ENCODE results near the gene GTF3C2.
"Not testable (repeated sequence)": the region's sequence is repeated elsewhere in the genome, so short reads cannot be mapped to it uniquely, and the experiment has no call there.

The GTF3C2 gene

DNA sequence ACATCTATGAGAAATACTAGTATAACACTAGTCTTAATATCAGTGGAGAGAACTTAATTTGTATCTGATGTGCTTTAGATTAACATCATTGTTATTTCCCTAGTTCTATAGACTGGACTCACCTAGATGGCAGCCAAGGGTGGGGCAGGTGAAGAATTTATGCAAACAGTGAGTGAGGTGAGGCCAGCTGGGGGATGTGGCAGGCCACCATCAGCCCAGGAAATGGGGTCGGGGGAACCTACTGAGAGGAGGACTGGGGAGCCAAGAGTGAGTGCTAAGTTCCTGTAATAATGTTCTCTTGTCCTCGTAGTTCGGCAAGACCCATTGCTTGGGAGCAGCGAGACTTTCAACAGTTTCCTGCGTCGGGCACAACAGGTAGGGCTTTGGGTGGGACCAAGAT lies 16.4 kb upstream of the GTF3C2 start:
- DNase-seq, result no peak

- peak; percentile 36 for DNase-seq
Measured at GRCh38 chr2:27370816-27371620, 14.5 kb upstream of the GTF3C2 start.

DNA sequence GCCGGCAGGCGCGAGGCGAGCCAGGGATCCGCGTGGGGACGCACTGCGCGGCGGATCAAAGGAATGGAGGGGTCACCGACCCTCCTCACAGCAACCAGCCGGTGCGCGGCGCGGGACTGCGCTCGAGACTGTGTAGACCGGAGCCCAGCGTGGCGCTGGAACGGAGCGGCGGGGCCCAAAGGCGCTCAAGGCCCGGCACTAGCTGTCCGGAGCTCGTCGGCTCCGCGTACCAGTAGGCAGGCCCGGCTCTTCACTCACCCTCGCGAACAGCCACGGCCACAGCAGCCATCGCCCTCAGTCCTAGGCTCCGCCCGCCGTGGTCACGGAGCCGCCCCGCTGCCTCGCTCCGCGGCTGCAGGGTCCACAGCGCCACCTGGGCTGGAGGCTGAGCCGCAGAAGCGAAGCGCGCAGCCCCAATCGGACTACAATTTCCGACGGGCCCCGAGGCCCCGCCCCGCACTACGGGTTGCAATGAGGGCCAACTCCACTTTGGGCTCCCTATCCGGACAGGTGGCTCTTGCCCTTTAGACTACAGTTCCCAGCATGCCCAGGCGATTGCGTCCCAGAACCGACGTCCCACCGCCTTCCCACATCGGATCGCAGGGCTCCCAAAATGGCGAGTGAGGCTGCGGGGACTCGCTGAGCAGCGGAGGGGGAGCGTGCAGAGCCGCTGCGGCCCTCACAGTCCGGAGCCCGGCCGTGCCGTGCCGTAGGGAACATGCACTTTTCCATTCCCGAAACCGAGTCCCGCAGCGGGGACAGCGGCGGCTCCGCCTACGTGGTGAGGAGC lies 13.7 kb upstream of the GTF3C2 start, which contains the start of the genes EIF2B4 and SNX17:
EIF2B4 (minus strand) TSS at position 313 of the 790 bp plus-strand sequence; CDS start at position 289, 24 bp downstream.
SNX17 (plus strand) TSS at position 591 of the 790 bp plus-strand sequence; CDS start at position 719, 128 bp downstream.
- peak; percentile 100 for DNase-seq

DNA sequence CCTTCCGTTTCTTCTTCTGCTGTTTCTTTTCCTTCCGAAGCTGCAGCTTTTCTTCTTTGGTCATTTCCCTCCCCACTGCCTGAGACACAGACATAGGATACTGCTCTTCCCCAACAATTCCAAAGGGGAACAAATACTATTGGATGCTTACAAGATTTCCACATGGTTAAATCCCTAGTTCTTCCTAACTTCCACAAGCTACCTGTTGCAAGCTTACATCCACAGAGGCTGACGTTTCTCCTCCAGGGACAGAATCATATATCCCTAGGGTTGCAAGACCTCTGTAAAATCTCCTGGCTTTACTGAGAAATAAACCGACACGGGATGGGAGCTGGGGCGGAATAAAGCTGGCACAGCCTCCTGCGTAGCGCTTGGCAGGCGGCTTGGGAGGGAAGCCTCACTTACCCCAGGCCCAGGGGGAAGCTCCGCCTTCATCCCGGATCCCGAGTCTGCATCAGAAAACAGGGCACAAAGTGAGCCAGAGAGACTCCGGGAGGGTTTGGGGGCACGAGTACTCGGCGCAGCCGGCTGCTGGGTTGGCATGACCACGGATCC lies 13.0 kb upstream of the GTF3C2 start:
- DNase-seq, result no peak

GRCh38 chr2:27363933-27364332 lies 7.4 kb upstream of the GTF3C2 start:
- no peak for DNase-seq

DNA sequence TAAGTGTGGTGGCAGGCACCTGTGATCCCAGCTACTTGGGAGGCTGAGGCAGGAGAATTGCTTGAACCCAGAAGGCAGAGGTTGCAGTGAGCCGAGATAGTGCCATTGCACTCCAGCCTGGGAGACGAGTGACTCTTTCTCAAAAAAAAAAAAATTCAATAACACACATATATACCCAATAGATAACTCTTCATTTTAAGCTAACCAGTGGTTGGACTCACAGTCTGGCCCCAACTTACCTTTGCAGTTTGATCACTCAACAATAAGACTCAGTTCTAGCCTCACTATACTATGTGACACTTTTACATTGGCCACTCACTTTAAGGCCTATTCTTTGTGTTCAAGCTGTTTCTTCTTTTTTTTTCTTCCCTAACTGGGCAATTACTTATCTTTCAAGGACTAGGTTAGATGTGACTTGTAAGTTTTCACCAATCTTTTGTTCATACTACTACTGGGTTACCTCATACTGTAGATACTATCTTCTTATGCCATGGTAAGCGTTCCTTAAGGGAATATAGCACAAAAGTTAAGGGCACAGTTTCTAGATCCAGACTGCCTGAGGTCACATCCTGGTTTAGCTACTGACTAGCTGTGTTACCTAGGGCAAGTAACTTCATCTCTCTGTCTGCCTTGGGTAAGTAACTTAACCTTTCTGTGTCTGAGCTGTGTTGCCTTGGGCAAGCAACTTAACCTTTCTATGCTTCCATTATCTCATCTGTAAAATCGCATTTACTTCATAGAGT lies 6.3 kb upstream of the GTF3C2 start:
- no peak for DNase-seq

GRCh38 chr2:27356056-27356381 lies 545 bp downstream of the GTF3C2 start:
- DNase-seq, result no peak

GRCh38 chr2:27354597-27354927 lies 2.0 kb downstream of the GTF3C2 start:
- DNase-seq, result no peak

DNA sequence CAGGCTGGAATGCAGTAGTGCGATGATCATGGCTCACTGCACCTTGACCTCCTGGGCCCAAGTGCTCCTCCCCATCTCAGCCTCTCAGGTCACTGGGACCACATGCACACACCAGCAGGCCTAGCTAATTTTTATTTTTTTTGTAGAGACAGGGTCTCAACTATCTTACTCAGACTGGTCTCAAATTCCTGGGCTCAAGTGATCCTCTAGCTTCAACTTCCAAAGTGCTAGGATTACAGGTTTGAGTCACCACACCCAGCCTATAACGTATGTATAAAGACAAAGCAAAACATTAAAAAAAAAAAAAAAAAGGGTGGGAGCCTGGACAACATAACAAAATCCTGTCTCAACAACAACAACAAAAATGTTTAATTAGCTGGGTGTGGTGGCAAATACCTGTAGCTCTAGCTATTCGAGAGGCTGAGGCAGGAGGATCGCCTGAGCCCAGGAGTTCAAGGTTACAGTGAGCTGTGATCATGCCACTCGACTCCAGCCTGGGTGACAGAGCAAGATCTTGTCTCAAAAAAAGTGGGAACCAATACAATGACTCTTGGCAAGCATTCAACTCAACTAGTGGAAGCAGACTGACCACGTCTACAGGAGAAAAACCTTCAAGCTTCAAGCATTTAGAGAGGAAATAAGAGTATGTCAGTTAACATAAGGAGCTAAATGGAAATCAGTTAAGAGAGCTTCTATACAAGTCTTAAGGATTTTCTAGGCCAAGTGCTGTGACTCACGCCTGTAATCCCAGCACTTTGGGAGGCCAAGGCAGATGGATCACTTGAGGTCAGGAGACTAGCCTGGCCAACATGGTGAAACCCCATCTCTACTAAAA lies 2.6 kb downstream of the GTF3C2 start:
- DNase-seq, result no peak

- DNase-seq, result not testable (repeated sequence)
Measured at GRCh38 chr2:27353386-27353761, 3.2 kb downstream of the GTF3C2 start.

DNA sequence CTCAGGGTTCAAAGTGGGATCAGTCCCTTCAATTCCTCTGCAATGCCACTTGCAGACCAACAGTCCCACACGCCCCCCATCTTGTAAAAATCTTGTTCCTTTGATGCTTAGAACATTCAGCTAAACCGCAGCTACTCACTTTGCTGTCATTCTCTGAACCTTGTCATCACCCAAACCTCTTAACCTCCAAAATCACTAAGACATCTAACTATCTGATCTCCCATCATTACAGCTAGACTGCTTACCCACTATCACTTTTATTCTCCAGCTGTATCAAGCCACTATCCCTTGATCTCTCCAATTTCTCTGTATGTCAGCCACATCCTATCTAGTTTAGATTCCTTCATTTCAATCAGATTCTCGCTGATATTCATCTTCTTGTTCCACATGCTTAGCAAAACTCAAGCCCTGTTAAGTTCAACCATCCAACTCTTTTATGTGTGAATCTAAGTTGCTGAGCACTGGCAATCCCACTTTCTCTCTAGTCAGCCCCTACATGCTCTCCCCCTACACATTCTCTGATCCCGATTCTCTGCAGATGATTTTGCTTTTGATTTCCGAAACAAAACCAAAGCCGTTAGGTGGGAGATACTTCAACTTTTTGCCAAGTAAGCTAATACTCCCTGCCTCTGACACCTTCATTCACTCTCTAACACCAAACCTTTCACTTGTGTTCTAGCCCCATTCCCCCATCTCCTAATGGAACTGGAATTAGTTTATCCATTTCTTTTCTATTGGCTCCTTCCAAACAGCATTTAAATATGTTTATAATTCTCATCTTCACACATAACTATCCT lies 4.6 kb downstream of the GTF3C2 start:
- no peak for DNase-seq

DNA sequence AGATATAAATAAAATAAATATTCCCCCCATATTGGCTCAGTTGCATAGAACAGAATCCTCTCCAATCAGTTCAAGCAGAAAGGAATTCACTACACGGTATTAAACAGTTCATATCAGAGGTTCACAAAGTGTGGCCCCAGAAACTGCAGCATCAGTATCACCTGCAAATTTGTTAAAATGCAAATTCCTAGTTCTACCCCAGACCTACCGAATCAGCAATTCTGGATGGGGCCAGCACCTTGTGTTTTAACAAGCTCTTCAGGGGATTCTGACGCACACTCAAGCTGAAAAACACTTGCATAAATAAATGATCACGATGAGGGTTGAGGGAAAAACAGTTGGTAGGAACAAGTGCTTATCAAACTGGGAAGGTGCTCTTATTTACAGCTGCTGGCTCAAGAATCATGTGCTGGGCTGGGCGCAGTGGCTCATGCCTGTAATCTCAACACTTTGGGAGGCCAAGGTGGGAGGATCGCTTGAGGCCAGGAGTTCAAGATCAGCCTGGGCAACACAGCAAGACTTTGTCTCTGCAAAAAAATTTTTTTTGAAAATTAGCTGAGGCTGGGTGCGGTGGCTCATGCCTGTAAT lies 6.4 kb downstream of the GTF3C2 start:
- no peak for DNase-seq

DNA sequence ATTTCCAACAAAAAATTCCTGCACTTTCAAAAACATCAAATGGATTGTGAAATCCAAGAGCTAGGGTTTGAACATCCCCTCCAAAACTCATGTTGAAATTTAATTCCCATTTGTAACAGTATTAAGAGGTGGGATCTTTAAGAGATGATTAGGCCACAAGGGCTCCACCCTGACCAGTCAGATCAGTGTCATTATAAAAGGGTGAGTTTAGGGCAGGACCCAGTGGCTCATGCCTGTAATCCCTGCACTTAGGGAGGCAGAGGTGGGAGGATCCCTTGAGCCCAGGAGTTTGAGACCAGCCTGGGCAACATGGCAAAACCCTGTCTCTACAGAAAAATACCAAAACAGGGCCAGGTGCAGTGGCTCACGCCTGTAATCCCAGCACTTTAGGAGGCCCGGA lies 8.9 kb downstream of the GTF3C2 start:
- DNase-seq, result no peak

GRCh38 chr2:27336173-27336572 lies 20.4 kb downstream of the GTF3C2 start:
- no peak for DNase-seq

DNA sequence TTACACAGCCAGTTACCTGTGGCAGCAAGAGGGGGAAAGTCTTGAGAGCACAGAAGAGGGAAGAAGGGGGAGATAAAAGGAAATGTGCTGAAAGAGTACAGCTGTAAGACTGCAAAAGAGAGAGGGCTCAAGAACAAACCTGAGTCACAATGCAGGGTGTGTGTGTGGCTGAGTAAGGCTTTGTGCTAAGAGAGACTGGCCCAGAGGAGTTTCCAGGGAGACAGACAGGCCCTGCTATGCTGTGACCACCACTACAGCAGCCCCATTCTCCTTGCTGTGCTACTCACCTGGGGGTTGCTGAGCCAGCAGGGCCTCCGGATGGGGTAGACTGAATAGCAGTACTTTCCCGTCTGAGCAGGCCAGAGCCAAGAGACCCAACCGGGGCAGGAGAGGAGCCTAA lies 21.3 kb downstream of the GTF3C2 start:
- DNase-seq, result no peak

DNA sequence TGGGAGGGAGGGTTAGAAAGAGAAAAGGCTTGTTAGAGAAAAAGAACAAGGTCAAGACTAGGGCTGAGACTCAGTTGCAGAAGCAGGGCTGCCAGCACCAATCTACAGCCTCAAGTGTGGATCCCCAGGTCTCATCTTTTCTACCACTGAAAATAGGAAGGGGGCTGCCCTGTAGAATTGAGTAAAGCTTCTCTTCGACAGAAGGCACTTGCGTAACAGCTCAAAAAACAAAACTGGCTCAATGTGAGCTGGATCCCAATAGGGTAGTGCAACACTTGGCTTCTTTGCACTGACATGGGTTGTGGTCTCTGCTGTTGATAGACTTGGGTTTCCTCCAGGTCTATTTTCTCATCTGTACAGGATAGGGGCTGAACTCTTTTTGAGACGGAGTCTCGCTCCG lies 31.8 kb downstream of the GTF3C2 start:
- DNase-seq, result no peak

DNA sequence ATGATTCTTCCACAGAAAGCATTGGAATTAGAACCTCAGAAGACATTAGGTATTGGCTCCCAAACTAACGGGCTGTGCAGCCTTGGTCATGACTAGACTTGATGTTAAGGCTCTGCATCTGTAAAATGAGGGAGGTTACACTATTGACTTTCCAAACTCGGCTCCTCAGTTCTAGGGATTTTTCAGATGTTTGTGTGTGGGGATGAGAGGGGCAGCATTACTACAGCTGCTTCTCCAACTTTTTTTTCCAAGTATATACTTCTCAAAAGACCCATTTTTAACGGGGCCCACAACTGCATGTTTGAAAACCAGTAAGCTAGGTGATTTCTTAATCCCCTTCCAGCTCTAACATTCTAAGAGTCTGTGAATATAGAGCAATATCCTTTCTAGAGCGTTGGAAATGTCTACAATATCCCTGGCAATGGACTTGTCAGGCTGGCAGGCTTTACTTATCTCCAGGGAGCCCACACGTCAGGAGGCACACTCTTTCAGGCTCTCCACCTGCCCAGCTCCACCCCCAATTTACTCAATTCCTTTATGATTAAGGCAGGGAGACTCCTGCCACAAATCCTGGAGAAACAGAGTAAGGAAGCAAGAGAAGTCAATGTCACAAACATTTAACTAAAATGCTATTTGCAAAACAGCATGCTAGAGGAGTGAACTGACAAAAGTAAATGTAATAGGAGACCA lies 32.8 kb downstream of the GTF3C2 start:
- DNase-seq, result no peak

- DNase-seq, result peak; percentile 87
Measured at GRCh38 chr2:27322766-27323595, 33.6 kb downstream of the GTF3C2 start, which contains the start of gene MPV17. Gene MPV17 (minus strand): TSS chr2:27323097. CDS start chr2:27322517, 580 bp downstream.

- DNase-seq, result no peak
Measured at GRCh38 chr2:27322301-27322765, 34.2 kb downstream of the GTF3C2 start.
